ENCODE data around the gene ADAMTS5.
A peak's percentile ranks its signal among the peaks of the same experiment; 100 is the strongest.

The ADAMTS5 gene

GRCh38 chr21:26965040-26965906 lies 1.6 kb downstream of the ADAMTS5 start:
- peak overlapping the region; percentile 24 to 68 for H3K9ac ChIP-seq (ENCODE audit: low read length in 2 of 2)
- peaks cover 27% of the 10 kb centered on the region for H3K4me1 ChIP-seq (ENCODE audit: control insufficient read depth, insufficient read depth, low read length)

GRCh38 chr21:26964170-26964778 lies 2.6 kb downstream of the ADAMTS5 start:
- Histone ChIP-seq H3K36me3 (ENCODE audit: control insufficient read depth in 2 of 2, insufficient read depth in 2 of 2, low read length in 2 of 2) (no peaks in the 10 kb centered on the region), H3K9me3 (ENCODE audit: control insufficient read depth in 2 of 2, low read length in 2 of 2) (no peaks in the 10 kb centered on the region), H3K27me3 (ENCODE audit: control insufficient read depth in 1 of 2, insufficient read depth in 2 of 2, low read length in 2 of 2) (no peaks in the 10 kb centered on the region), H3K27ac (ENCODE audit: low read length) (peak overlapping the region; percentile 73), H3K4me1 (ENCODE audit: control insufficient read depth, insufficient read depth, low read length) (peaks cover 27% of the 10 kb centered on the region), H3K9ac (ENCODE audit: low read length in 2 of 2) (peak overlapping the region in 1 of 2 donors; percentile 29), H3K4me3 (ENCODE audit: low read length in 2 of 2) (peak overlapping the region; percentile 82 to 87)

More at GRCh38 chr21:26965040-26965906, 1.6 kb downstream of the ADAMTS5 start:
- H3K27ac ChIP-seq (ENCODE audit: low read length) = peak overlapping the region; percentile 73
- H3K4me3 ChIP-seq (ENCODE audit: low read length in 2 of 2) = peak overlapping the region; percentile 82 to 87
- no peaks in the 10 kb centered on the region for H3K36me3 ChIP-seq (ENCODE audit: control insufficient read depth in 2 of 2, insufficient read depth in 2 of 2, low read length in 2 of 2)
- no peaks in the 10 kb centered on the region for H3K27me3 ChIP-seq (ENCODE audit: control insufficient read depth in 1 of 2, insufficient read depth in 2 of 2, low read length in 2 of 2)
- no peaks in the 10 kb centered on the region for H3K9me3 ChIP-seq (ENCODE audit: control insufficient read depth in 2 of 2, low read length in 2 of 2)

- Histone ChIP-seq H3K36me3 (ENCODE audit: control insufficient read depth in 2 of 2, insufficient read depth in 2 of 2, low read length in 2 of 2) (no peaks in the 10 kb centered on the region), H3K27ac (ENCODE audit: low read length) (no peak overlapping the region), H3K9me3 (ENCODE audit: control insufficient read depth in 2 of 2, low read length in 2 of 2) (no peaks in the 10 kb centered on the region), H3K4me1 (ENCODE audit: control insufficient read depth, insufficient read depth, low read length) (peaks cover 26% of the 10 kb centered on the region), H3K9ac (ENCODE audit: low read length in 2 of 2) (no peak overlapping the region), H3K4me3 (ENCODE audit: low read length in 2 of 2) (peak overlapping the region in 1 of 2 donors; percentile 87), H3K27me3 (ENCODE audit: control insufficient read depth in 1 of 2, insufficient read depth in 2 of 2, low read length in 2 of 2) (no peaks in the 10 kb centered on the region)
Observed at GRCh38 chr21:26962621-26963181, 4.2 kb downstream of the ADAMTS5 start.

- no peak overlapping the region for H3K9ac ChIP-seq (ENCODE audit: low read length in 2 of 2)
- H3K9me3 ChIP-seq (ENCODE audit: control insufficient read depth in 2 of 2, low read length in 2 of 2) = no peaks in the 10 kb centered on the region
- H3K4me3 ChIP-seq (ENCODE audit: low read length in 2 of 2) = no peak overlapping the region
- H3K27ac ChIP-seq (ENCODE audit: low read length) = no peak overlapping the region
- no peaks in the 10 kb centered on the region for H3K27me3 ChIP-seq (ENCODE audit: control insufficient read depth in 1 of 2, insufficient read depth in 2 of 2, low read length in 2 of 2)
- peaks cover 20% of the 10 kb centered on the region for H3K4me1 ChIP-seq (ENCODE audit: control insufficient read depth, insufficient read depth, low read length)
- no peaks in the 10 kb centered on the region for H3K36me3 ChIP-seq (ENCODE audit: control insufficient read depth in 2 of 2, insufficient read depth in 2 of 2, low read length in 2 of 2)
Observed at GRCh38 chr21:26961698-26962097, 5.2 kb downstream of the ADAMTS5 start.

GRCh38 chr21:26958788-26959187 lies 8.1 kb downstream of the ADAMTS5 start:
- Histone ChIP-seq H3K27ac (ENCODE audit: low read length) (no peak overlapping the region), H3K9me3 (ENCODE audit: control insufficient read depth in 2 of 2, low read length in 2 of 2) (no peaks in the 10 kb centered on the region), H3K9ac (ENCODE audit: low read length in 2 of 2) (no peak overlapping the region), H3K27me3 (ENCODE audit: control insufficient read depth in 1 of 2, insufficient read depth in 2 of 2, low read length in 2 of 2) (no peaks in the 10 kb centered on the region), H3K4me3 (ENCODE audit: low read length in 2 of 2) (no peak overlapping the region), H3K4me1 (ENCODE audit: control insufficient read depth, insufficient read depth, low read length) (no peaks in the 10 kb centered on the region), H3K36me3 (ENCODE audit: control insufficient read depth in 2 of 2, insufficient read depth in 2 of 2, low read length in 2 of 2) (no peaks in the 10 kb centered on the region)

- no peak overlapping the region for H3K4me3 ChIP-seq (ENCODE audit: low read length in 2 of 2)
- H3K27me3 ChIP-seq (ENCODE audit: control insufficient read depth in 1 of 2, insufficient read depth in 2 of 2, low read length in 2 of 2) = no peaks in the 10 kb centered on the region
- H3K36me3 ChIP-seq (ENCODE audit: control insufficient read depth in 2 of 2, insufficient read depth in 2 of 2, low read length in 2 of 2) = no peaks in the 10 kb centered on the region
- H3K27ac ChIP-seq (ENCODE audit: low read length) = no peak overlapping the region
- H3K9ac ChIP-seq (ENCODE audit: low read length in 2 of 2) = no peak overlapping the region
- H3K9me3 ChIP-seq (ENCODE audit: control insufficient read depth in 2 of 2, low read length in 2 of 2) = no peaks in the 10 kb centered on the region
- no peaks in the 10 kb centered on the region for H3K4me1 ChIP-seq (ENCODE audit: control insufficient read depth, insufficient read depth, low read length)
Observed at GRCh38 chr21:26956813-26957212, 10.1 kb downstream of the ADAMTS5 start.

- H3K9ac ChIP-seq (ENCODE audit: low read length in 2 of 2) = no peak overlapping the region
- no peak overlapping the region for H3K4me3 ChIP-seq (ENCODE audit: low read length in 2 of 2)
- no peaks in the 10 kb centered on the region for H3K27me3 ChIP-seq (ENCODE audit: control insufficient read depth in 1 of 2, insufficient read depth in 2 of 2, low read length in 2 of 2)
- H3K27ac ChIP-seq (ENCODE audit: low read length) = no peak overlapping the region
- H3K36me3 ChIP-seq (ENCODE audit: control insufficient read depth in 2 of 2, insufficient read depth in 2 of 2, low read length in 2 of 2) = no peaks in the 10 kb centered on the region
- no peaks in the 10 kb centered on the region for H3K9me3 ChIP-seq (ENCODE audit: control insufficient read depth in 2 of 2, low read length in 2 of 2)
- no peaks in the 10 kb centered on the region for H3K4me1 ChIP-seq (ENCODE audit: control insufficient read depth, insufficient read depth, low read length)
Observed at GRCh38 chr21:26956216-26956615, 10.7 kb downstream of the ADAMTS5 start.

GRCh38 chr21:26954662-26955121 lies 12.2 kb downstream of the ADAMTS5 start:
- no peak overlapping the region for H3K27ac ChIP-seq (ENCODE audit: low read length)
- no peaks in the 10 kb centered on the region for H3K9me3 ChIP-seq (ENCODE audit: control insufficient read depth in 2 of 2, low read length in 2 of 2)
- no peaks in the 10 kb centered on the region for H3K36me3 ChIP-seq (ENCODE audit: control insufficient read depth in 2 of 2, insufficient read depth in 2 of 2, low read length in 2 of 2)
- no peaks in the 10 kb centered on the region for H3K27me3 ChIP-seq (ENCODE audit: control insufficient read depth in 1 of 2, insufficient read depth in 2 of 2, low read length in 2 of 2)
- no peak overlapping the region for H3K9ac ChIP-seq (ENCODE audit: low read length in 2 of 2)
- no peaks in the 10 kb centered on the region for H3K4me1 ChIP-seq (ENCODE audit: control insufficient read depth, insufficient read depth, low read length)
- H3K4me3 ChIP-seq (ENCODE audit: low read length in 2 of 2) = no peak overlapping the region

- H3K27ac ChIP-seq (ENCODE audit: low read length) = no peak overlapping the region
- H3K9ac ChIP-seq (ENCODE audit: low read length in 2 of 2) = no peak overlapping the region
- no peaks in the 10 kb centered on the region for H3K4me1 ChIP-seq (ENCODE audit: control insufficient read depth, insufficient read depth, low read length)
- no peaks in the 10 kb centered on the region for H3K36me3 ChIP-seq (ENCODE audit: control insufficient read depth in 2 of 2, insufficient read depth in 2 of 2, low read length in 2 of 2)
- H3K27me3 ChIP-seq (ENCODE audit: control insufficient read depth in 1 of 2, insufficient read depth in 2 of 2, low read length in 2 of 2) = no peaks in the 10 kb centered on the region
- H3K4me3 ChIP-seq (ENCODE audit: low read length in 2 of 2) = no peak overlapping the region
- H3K9me3 ChIP-seq (ENCODE audit: control insufficient read depth in 2 of 2, low read length in 2 of 2) = no peaks in the 10 kb centered on the region
Observed at GRCh38 chr21:26952374-26953066, 14.4 kb downstream of the ADAMTS5 start.

- Histone ChIP-seq H3K9ac (ENCODE audit: low read length in 2 of 2) (no peak overlapping the region), H3K27me3 (ENCODE audit: control insufficient read depth in 1 of 2, insufficient read depth in 2 of 2, low read length in 2 of 2) (no peaks in the 10 kb centered on the region), H3K36me3 (ENCODE audit: control insufficient read depth in 2 of 2, insufficient read depth in 2 of 2, low read length in 2 of 2) (no peaks in the 10 kb centered on the region), H3K27ac (ENCODE audit: low read length) (no peak overlapping the region), H3K9me3 (ENCODE audit: control insufficient read depth in 2 of 2, low read length in 2 of 2) (no peaks in the 10 kb centered on the region), H3K4me1 (ENCODE audit: control insufficient read depth, insufficient read depth, low read length) (no peaks in the 10 kb centered on the region), H3K4me3 (ENCODE audit: low read length in 2 of 2) (no peak overlapping the region)
Observed at GRCh38 chr21:26949830-26950229, 17.1 kb downstream of the ADAMTS5 start.
